ENCODE data around the gene SPATS2L.

- TF ChIP-seq CTCF (IDR thresholded peaks at IDR 0.05) = no peak
- TF ChIP-seq POLR2A (IDR thresholded peaks at IDR 0.05) = no peak
These were observed 53.1 kb downstream of the SPATS2L start for GRCh38 chr2:200359552-200359951.
